Hepatocyte (in vitro differentiated cells): ENCODE data around the gene TRIM10.

Experiments
- EZH2 ChIP-seq: fragments of 200-600 bp; sonication (generic); IDR thresholded peaks from 2 replicates; pipeline ENCODE4 v1.6.1; 2016; ENCODE audit warnings: antibody characterized with exemption, mild to moderate bottlenecking, borderline replicate concordance
- EZH2phosphoT487 ChIP-seq: fragments of 200-600 bp; sonication (generic); IDR thresholded peaks from one replicate; pipeline ENCODE4 v1.6.1; 2018; ENCODE audit warnings: antibody characterized with exemption, mild to moderate bottlenecking, low read depth, moderate library complexity; ENCODE audit not compliant: unreplicated experiment, severe bottlenecking
- TF ChIP-seq, protein P1 (sequence below): fragments of 200-600 bp; sonication (generic); IDR thresholded peaks from 2 replicates; pipeline ENCODE4 v1.5.1; 2016; ENCODE audit warnings: antibody characterized with exemption, mild to moderate bottlenecking; ENCODE audit not compliant: poor library complexity

DNA sequence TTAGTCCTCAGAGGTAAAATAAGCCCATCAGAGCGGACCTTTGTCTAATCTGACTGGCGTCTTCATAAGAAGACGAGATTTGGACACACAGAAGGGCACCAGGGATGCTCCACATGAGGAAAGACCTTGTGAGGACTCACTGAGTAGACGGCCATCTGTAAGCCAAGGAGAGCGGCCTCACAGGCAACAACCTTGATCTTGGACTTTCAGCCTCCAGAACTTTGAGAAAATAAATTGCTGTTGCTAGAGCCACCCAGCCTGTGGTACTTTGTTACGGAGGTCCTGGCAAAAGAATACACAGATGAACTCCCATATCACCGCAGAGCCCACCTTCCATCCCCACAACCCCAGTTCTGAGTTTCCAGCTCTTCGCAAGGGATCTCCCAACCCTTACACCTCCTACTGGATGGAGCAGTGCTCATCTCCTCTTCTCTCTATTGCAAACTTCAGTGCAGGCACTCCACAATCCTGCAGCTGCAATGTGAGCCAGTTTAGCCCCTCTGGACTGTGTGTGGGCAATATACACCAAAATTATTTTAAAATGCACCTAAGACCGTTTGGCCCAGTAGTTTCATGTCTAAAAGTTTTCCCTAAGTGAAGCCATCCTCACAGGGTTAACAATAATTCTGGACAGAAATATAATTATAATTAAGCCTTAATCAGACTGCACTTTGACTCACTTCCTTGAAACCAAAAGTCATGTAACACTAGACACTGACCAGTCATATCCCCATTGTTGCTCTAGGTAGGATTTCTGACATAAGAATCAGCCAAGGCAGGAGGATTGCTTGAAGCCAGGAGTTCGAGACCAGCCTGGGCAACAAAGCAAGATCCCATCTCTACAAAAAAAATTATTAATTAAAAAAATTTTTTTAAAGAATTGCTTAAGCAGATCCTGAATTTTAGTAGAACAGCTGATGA, 39.3 kb downstream of the TRIM10 start:
- TF ChIP-seq, protein P1, sequence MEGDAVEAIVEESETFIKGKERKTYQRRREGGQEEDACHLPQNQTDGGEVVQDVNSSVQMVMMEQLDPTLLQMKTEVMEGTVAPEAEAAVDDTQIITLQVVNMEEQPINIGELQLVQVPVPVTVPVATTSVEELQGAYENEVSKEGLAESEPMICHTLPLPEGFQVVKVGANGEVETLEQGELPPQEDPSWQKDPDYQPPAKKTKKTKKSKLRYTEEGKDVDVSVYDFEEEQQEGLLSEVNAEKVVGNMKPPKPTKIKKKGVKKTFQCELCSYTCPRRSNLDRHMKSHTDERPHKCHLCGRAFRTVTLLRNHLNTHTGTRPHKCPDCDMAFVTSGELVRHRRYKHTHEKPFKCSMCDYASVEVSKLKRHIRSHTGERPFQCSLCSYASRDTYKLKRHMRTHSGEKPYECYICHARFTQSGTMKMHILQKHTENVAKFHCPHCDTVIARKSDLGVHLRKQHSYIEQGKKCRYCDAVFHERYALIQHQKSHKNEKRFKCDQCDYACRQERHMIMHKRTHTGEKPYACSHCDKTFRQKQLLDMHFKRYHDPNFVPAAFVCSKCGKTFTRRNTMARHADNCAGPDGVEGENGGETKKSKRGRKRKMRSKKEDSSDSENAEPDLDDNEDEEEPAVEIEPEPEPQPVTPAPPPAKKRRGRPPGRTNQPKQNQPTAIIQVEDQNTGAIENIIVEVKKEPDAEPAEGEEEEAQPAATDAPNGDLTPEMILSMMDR, result no peak
- TF ChIP-seq EZH2, result no peak
- no peak for TF ChIP-seq EZH2phosphoT487
